SK-N-SH (cell line): ENCODE data around the gene CUEDC1. TPM values are rescaled to one million over a fixed set of nuclear protein-coding genes. Genes with fewer than 3 reads are reported as not detected.

Source experiments
- CTCF ChIA-PET: fragments of 300-600, 350-600 bp; formaldehyde crosslinking; extraction: SDS; loops from one replicate; lab custom pipeline; 2021; lab: Yijun Ruan, JAX
- POLR2A ChIA-PET: fragments of 350-600 bp; sonication (Branson Sonifier 250); formaldehyde crosslinking; extraction: SDS; loops from one replicate; lab custom pipeline; 2020; ENCODE audit warnings: antibody characterized with exemption, inconsistent platforms; lab: Yijun Ruan, JAX
- DNase-seq: peaks from one replicate; pipeline ENCODE4 v3.0.0; 2012
- H2AFZ ChIP-seq: fragments of 200-600 bp; sonication (generic); 2 replicates; pipeline ENCODE4 v1.8.1; 2016; ENCODE audit warnings: antibody characterized with exemption, mild to moderate bottlenecking, low read depth
- H3F3A ChIP-seq: fragments of 200-600 bp; sonication (generic); replicated peaks from 2 replicates; pipeline ENCODE3; 2016; ENCODE audit warnings: antibody characterized with exemption, mild to moderate bottlenecking; ENCODE audit not compliant: insufficient read depth
- H3K27ac ChIP-seq, 2 experiments: fragments of 200-500 bp in 1 of 2; fragments of 200-600 bp in 1 of 2; sonication (Bioruptor generic) in 1 of 2; sonication (generic), shearing (Covaris generic) in 1 of 2; 2 replicates each; pipeline versions ENCODE4 v1.5.1 to v1.6.1; 2014 to 2016; ENCODE audit warnings: low read depth in 2 of 2, inconsistent platforms in 1 of 2, low read length in 1 of 2, mild to moderate bottlenecking in 1 of 2, mixed read lengths in 1 of 2
- H3K27me3 ChIP-seq: fragments of 200-600 bp; sonication (generic), shearing (Covaris generic); 2 replicates; pipeline ENCODE4 v1.6.1; 2016; ENCODE audit warnings: mixed run types; ENCODE audit not compliant: insufficient read depth
- H3K36me3 ChIP-seq, 2 experiments: fragments of 200-500 bp in 1 of 2; fragments of 200-600 bp in 1 of 2; sonication (Bioruptor generic) in 1 of 2; sonication (generic) in 1 of 2; replicated peaks in 1 of 2; 2 replicates each; pipeline versions ENCODE3 to v1.5.1; 2014 to 2016; ENCODE audit warnings: low read length in 1 of 2, mild to moderate bottlenecking in 1 of 2; ENCODE audit not compliant: insufficient read depth in 2 of 2, control insufficient read depth in 1 of 2
- H3K4me1 ChIP-seq, 2 experiments: fragments of 200-500 bp in 1 of 2; fragments of 200-600 bp in 1 of 2; sonication (Bioruptor generic) in 1 of 2; sonication (generic), shearing (Covaris generic) in 1 of 2; 2 replicates each; pipeline versions ENCODE4 v1.5.1 to v1.6.1; 2014 to 2016; ENCODE audit warnings: low read depth in 1 of 2, low read length in 1 of 2, mixed run types in 1 of 2; ENCODE audit not compliant: insufficient read depth in 2 of 2, control insufficient read depth in 1 of 2
- H3K4me2 ChIP-seq: fragments of 200-600 bp; sonication (generic), shearing (Covaris generic); 2 replicates; pipeline ENCODE4 v1.6.1; 2017; ENCODE audit warnings: mixed run types
- H3K4me3 ChIP-seq, 2 experiments: fragments of 200-500 bp in 1 of 2; fragments of 200-600 bp in 1 of 2; sonication (Bioruptor generic) in 1 of 2; sonication (generic), shearing (Covaris generic) in 1 of 2; 2 replicates each; pipeline versions ENCODE4 v1.5.1 to v1.8.1; 2014 to 2016; ENCODE audit warnings: low read depth in 2 of 2, inconsistent platforms in 1 of 2, low read length in 1 of 2, mild to moderate bottlenecking in 1 of 2, mixed read lengths in 1 of 2, moderate library complexity in 1 of 2
- H3K79me2 ChIP-seq: fragments of 200-600 bp; sonication (generic); 2 replicates; pipeline ENCODE4 v1.8.1; 2017; ENCODE audit warnings: mild to moderate bottlenecking; ENCODE audit not compliant: insufficient read depth
- H3K9ac ChIP-seq: fragments of 200-600 bp; sonication (generic); 2 replicates; pipeline ENCODE4 v1.6.1; 2017; ENCODE audit warnings: mixed run types
- H3K9me2 ChIP-seq: fragments of 200-600 bp; sonication (generic); 2 replicates; pipeline ENCODE4 v1.6.1; 2017; ENCODE audit warnings: mixed run types
- H3K9me3 ChIP-seq: fragments of 200-600 bp; sonication (generic); 2 replicates; pipeline ENCODE4 v1.6.1; 2017; ENCODE audit warnings: mixed run types, mild to moderate bottlenecking, moderate library complexity
- H4K20me1 ChIP-seq: fragments of 200-600 bp; sonication (generic); 2 replicates; pipeline ENCODE4 v1.6.1; 2017; ENCODE audit warnings: mild to moderate bottlenecking, mixed run types; ENCODE audit not compliant: insufficient read depth
- MXI1 ChIP-seq: IDR thresholded peaks from 2 replicates; pipeline ENCODE4 v1.6.1; 2012; ENCODE audit warnings: mild to moderate bottlenecking, low read depth, low read length, improper control_type of control experiment
- NFIC ChIP-seq: IDR thresholded peaks from 2 replicates; pipeline ENCODE4 v1.4.0; 2012; ENCODE audit warnings: borderline replicate concordance
- REST ChIP-seq: IDR thresholded peaks from 2 replicates; pipeline ENCODE4 v1.6.1; 2012; ENCODE audit warnings: mild to moderate bottlenecking, low read depth, low read length, moderate library complexity
- RFX5 ChIP-seq: IDR thresholded peaks from 2 replicates; pipeline ENCODE4 v1.6.1; 2012; ENCODE audit warnings: mild to moderate bottlenecking, improper control_type of control experiment, low read length
- TAF1 ChIP-seq: IDR thresholded peaks from 2 replicates; pipeline ENCODE4 v1.6.1; 2012; ENCODE audit warnings: low read depth, mild to moderate bottlenecking, low read length, moderate library complexity, borderline replicate concordance
- TCF12 ChIP-seq: IDR thresholded peaks from 2 replicates; pipeline ENCODE4 v1.4.0; 2012
- WGBS: methylation state at CpG from one replicate; pipeline ENCODE4 v1.1.6; 2017; ENCODE audit warnings: low lambda C conversion rate; 5-methylcytosine and 5-hydroxymethylcytosine counted together
- polyA plus RNA-seq, 3 experiments: library from polyadenylated mRNA; depleted of rRNA; stranded (reverse); fragments of >200 nt; gene quantifications; 2 replicates each; pipeline ENCODE4 v1.2.3, GENCODE V29; 2012
- TF ChIP-seq, protein P1 (sequence below): IDR thresholded peaks from 2 replicates; pipeline ENCODE4; 2012
- TF ChIP-seq, protein P2 (sequence below): IDR thresholded peaks from 2 replicates; pipeline ENCODE4 v1.4.0; 2012; ENCODE audit warnings: low read depth

CUEDC1 gene
- polyA plus RNA-seq, 1 of the 3 experiments (the other 2 are of a cell fraction): 58.9 TPM

DNA sequence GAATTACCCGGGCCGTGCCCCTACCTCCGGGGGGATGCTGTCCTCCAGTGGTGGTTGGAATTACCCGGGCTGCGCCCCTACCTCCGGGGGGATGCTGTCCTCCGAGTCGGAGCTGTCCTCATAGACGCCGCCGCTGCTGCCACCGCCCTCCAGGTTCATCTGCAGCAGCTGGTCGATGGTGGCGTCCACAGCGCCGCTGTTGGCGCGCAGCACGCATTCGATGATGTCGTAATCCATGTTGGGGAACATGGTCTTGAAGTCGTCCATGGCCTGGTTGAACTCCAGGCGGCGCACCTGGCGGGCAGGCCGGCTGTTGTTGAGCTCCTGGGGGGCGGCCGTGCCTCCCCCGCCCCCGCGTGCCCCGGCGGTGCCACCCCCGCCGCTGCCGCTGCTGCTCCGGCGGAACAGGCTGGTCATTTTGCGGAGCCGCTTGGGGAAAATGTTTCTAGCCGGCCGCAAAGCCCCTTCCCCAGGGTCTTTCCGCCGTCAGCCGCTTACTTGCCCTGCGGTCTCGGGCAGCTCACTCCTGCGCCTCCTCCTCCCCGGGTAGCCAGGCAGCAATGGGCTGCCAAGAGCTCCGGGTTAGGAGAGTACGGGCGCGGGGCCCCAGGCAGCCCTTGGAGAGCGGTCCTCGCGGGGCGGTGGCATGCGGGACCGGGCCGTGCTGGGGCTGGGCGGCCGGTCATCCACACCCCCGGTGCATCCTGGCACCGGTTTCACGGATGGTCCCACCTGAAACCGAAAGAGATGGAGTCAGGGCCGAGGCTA, 69.9 kb downstream of the CUEDC1 start (continued):
- TF ChIP-seq, protein P1, sequence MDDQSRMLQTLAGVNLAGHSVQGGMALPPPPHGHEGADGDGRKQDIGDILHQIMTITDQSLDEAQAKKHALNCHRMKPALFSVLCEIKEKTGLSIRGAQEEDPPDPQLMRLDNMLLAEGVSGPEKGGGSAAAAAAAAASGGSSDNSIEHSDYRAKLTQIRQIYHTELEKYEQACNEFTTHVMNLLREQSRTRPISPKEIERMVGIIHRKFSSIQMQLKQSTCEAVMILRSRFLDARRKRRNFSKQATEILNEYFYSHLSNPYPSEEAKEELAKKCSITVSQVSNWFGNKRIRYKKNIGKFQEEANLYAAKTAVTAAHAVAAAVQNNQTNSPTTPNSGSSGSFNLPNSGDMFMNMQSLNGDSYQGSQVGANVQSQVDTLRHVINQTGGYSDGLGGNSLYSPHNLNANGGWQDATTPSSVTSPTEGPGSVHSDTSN: no peak
- TF ChIP-seq, protein P2, sequence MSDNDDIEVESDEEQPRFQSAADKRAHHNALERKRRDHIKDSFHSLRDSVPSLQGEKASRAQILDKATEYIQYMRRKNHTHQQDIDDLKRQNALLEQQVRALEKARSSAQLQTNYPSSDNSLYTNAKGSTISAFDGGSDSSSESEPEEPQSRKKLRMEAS: no peak
- no peak for TF ChIP-seq MXI1

GRCh38 chr17:57881783-57882351, 73.3 kb downstream of the CUEDC1 start:
- Histone ChIP-seq H3K9ac (peak overlapping the region; percentile 31; the same call in 1 of the 2 replicates), H3K27ac (peak overlapping the region; percentile 77 to 100), H4K20me1 (no peaks in the 10 kb centered on the region), H3K9me2 (no peaks in the 10 kb centered on the region), H3F3A (peaks cover 36% of the 10 kb centered on the region), H3K9me3 (no peaks in the 10 kb centered on the region), H3K4me1 (peaks cover 16 to 41% of the 10 kb centered on the region in 2 experiments), H3K79me2 (peaks cover 44% of the 10 kb centered on the region), H3K4me2 (peak overlapping the region; percentile 53), H2AFZ (no peak overlapping the region), H3K27me3 (no peaks in the 10 kb centered on the region), H3K4me3 (no peak overlapping the region), H3K36me3 (peaks cover 12 to 20% of the 10 kb centered on the region in 2 experiments)
- POLR2A ChIA-PET: no interaction called here
- WGBS: 58% methylated on average over 5 of the region's 9 CpGs
- DNase-seq: no peak
- TF ChIP-seq NFIC: 0 out of 2 replicates have a peak, but pooled peaks have one; percentile 11
- TF ChIP-seq TAF1: no peak
- no peak for TF ChIP-seq REST
- TF ChIP-seq RFX5: no peak
- TF ChIP-seq, protein P1: peak; percentile 44; the same call in 1 of the 2 replicates
- TF ChIP-seq TCF12: peak; percentile 21; the same call in 1 of the 2 replicates
- no peak for TF ChIP-seq MXI1
- CTCF ChIA-PET: interaction anchor here (1.3 to 7.3 kb wide), 5 partner anchors 11 to 117 kb away, joined by 4 to 57 read pairs (median 9); no protein-coding TSS in a partner anchor
